LNCaP clone FGC (cell line): ENCODE data around the gene CEP350.
A peak's percentile ranks its signal among the peaks of the same experiment; 100 is the strongest.

Experiments
- DNase-seq: peaks from one replicate; pipeline ENCODE4 v3.0.0-alpha.2; 2011; ENCODE audit warnings: low read depth
- H3K4me3 ChIP-seq: 2 replicates; pipeline ENCODE4 v1.5.1; 2011; ENCODE audit warnings: mild to moderate bottlenecking, low read depth, low read length, control low read depth
- TF ChIP-seq, protein P1 (sequence below): IDR thresholded peaks from 2 replicates; pipeline ENCODE4 v1.5.1; 2012; ENCODE audit warnings: mild to moderate bottlenecking; ENCODE audit not compliant: control insufficient read depth, insufficient read depth; ENCODE audit errors: extremely low read depth

Gene CEP350

DNA sequence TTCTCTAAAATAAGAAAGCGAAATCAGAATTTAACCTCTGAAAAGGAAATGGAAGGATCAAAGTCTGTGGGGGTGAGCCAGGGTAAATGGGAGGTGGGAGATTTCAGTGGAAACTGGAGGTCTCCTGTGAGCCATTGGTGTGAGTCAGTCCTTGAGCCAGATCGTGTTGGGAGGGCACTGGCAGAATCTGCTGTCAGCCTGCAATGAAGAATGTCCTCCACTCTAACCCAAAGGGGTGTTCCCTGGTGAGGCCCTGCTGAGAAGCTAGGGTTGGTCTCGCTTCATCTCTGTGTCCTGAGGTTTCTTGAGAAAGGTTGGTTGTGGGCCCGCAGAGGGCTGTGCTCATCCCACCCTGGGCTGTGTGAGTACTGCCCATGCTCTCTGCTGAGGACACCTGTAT is 202.5 kb downstream of the CEP350 start:
- TF ChIP-seq, protein P1, sequence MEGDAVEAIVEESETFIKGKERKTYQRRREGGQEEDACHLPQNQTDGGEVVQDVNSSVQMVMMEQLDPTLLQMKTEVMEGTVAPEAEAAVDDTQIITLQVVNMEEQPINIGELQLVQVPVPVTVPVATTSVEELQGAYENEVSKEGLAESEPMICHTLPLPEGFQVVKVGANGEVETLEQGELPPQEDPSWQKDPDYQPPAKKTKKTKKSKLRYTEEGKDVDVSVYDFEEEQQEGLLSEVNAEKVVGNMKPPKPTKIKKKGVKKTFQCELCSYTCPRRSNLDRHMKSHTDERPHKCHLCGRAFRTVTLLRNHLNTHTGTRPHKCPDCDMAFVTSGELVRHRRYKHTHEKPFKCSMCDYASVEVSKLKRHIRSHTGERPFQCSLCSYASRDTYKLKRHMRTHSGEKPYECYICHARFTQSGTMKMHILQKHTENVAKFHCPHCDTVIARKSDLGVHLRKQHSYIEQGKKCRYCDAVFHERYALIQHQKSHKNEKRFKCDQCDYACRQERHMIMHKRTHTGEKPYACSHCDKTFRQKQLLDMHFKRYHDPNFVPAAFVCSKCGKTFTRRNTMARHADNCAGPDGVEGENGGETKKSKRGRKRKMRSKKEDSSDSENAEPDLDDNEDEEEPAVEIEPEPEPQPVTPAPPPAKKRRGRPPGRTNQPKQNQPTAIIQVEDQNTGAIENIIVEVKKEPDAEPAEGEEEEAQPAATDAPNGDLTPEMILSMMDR, result no peak
- no peak for DNase-seq
- no peak overlapping the region for H3K4me3 ChIP-seq

- DNase-seq, result peak; percentile 98
- TF ChIP-seq, protein P1, result no peak
- no peak overlapping the region for H3K4me3 ChIP-seq
Observed at GRCh38 chr1:180157576-180158057, 203.0 kb downstream of the CEP350 start.

- TF ChIP-seq, protein P1, result no peak
- no peak for DNase-seq
- H3K4me3 ChIP-seq, result no peak overlapping the region
Observed at GRCh38 chr1:180158149-180159147, 203.8 kb downstream of the CEP350 start.

GRCh38 chr1:180160357-180160756 is 205.7 kb downstream of the CEP350 start:
- TF ChIP-seq, protein P1, result no peak
- DNase-seq, result no peak
- no peak overlapping the region for H3K4me3 ChIP-seq

DNA sequence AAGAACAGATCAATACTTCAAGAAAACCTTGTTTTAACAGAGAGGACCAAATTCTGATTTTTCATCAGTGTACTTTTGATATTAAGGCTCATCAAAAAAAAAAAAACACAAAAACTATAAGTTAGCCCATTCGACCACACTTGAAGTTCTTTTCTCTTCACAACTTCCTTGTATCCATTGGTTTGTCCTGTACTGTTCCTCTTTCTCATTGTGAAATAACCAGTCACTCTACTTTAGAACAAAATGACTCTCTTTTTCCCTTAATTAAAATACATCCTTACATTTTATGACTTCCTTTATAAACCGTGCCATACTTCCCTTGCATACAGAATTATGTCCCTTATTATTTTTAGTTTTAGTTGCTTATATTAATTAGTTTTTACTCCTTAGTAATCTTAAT is 208.4 kb downstream of the CEP350 start:
- no peak for DNase-seq
- H3K4me3 ChIP-seq, result no peak overlapping the region
- TF ChIP-seq, protein P1, result no peak
